ENCODE data around the gene CEP131. TPM values are rescaled to one million over a fixed set of nuclear protein-coding genes. Genes with fewer than 3 reads are reported as not detected.

The CEP131 gene
- total and polyA plus RNA-seq, 7 experiments from 2014 or later, result 2.7 to 13.0 (median 9.7) TPM

GRCh38 chr17:81219476-81220180, 3.1 kb downstream of the CEP131 start:
- DNase-seq, result no peak
- ChIA-PET CTCF (no interaction called here), POLR2A (no interaction called here)
- peaks cover 11 to 19% of the 10 kb centered on the region in 2 donors for H3K4me1 ChIP-seq (ENCODE audit: control insufficient read depth in 2 of 2, insufficient read depth in 2 of 2, low read length in 2 of 2)
- H3K4me1 Mint-ChIP-seq, result peaks cover 8 to 18% (median 12%) of the 10 kb centered on the region in 7 donors
- no peak overlapping the region for H3K27ac Mint-ChIP-seq
- no peaks in the 10 kb centered on the region for H3K27me3 ChIP-seq (ENCODE audit: control insufficient read depth in 2 of 2, insufficient read depth in 2 of 2, low read length in 2 of 2)
- intact Hi-C loops (cut with micrococcal nuclease), result loop anchor here (5.0 to 10.0 kb wide), 3 partner anchors 955 to 1182 kb away; partner anchors contain the start of genes CCDC40 (in 1 of the 2), EIF4A3 (in 1 of the 2), RNF213 (in 1 of the 2) and TBC1D16 (in 1 of the 2)
- H3K36me3 ChIP-seq (ENCODE audit: control insufficient read depth in 2 of 3, insufficient read depth in 3 of 3, low read length in 3 of 3), result peaks cover 0 to 6% (median 0%) of the 10 kb centered on the region in 3 experiments
- H3K27ac ChIP-seq (ENCODE audit: low read depth, low read length), result no peak overlapping the region
- H3K9me3 Mint-ChIP-seq, result no peaks in the 10 kb centered on the region
- no peaks in the 10 kb centered on the region for H3K9me3 ChIP-seq (ENCODE audit: control insufficient read depth in 2 of 3, low read length in 3 of 3)
- no peak for ATAC-seq
- peaks cover 0 to 12% (median 4%) of the 10 kb centered on the region in 5 donors for H3K36me3 Mint-ChIP-seq
- no peak overlapping the region for H3K4me3 ChIP-seq (ENCODE audit: low read length)
- H3K27me3 Mint-ChIP-seq, result peaks cover 0 to 3% (median 0%) of the 10 kb centered on the region in 5 donors
- H3K4me3 Mint-ChIP-seq, result peak overlapping the region in 1 of 10 donors; percentile 43

- ChIA-PET CTCF (no interaction called here), POLR2A (no interaction called here)
- Histone ChIP-seq H3K4me1 (ENCODE audit: control insufficient read depth in 2 of 2, insufficient read depth in 2 of 2, low read length in 2 of 2) (peaks cover 11 to 19% of the 10 kb centered on the region in 2 donors), H3K27me3 (ENCODE audit: control insufficient read depth in 2 of 2, insufficient read depth in 2 of 2, low read length in 2 of 2) (no peaks in the 10 kb centered on the region), H3K9me3 (ENCODE audit: control insufficient read depth in 2 of 3, low read length in 3 of 3) (no peaks in the 10 kb centered on the region), H3K4me3 (ENCODE audit: low read length) (no peak overlapping the region), H3K27ac (ENCODE audit: low read depth, low read length) (no peak overlapping the region), H3K36me3 (ENCODE audit: control insufficient read depth in 2 of 3, insufficient read depth in 3 of 3, low read length in 3 of 3) (peaks cover 0 to 6% (median 0%) of the 10 kb centered on the region in 3 experiments)
- H3K27ac Mint-ChIP-seq, result no peak overlapping the region
- peaks cover 0 to 12% (median 4%) of the 10 kb centered on the region in 5 donors for H3K36me3 Mint-ChIP-seq
- H3K4me1 Mint-ChIP-seq, result peaks cover 8 to 18% (median 12%) of the 10 kb centered on the region in 7 donors
- no peaks in the 10 kb centered on the region for H3K9me3 Mint-ChIP-seq
- peaks cover 0 to 3% (median 0%) of the 10 kb centered on the region in 5 donors for H3K27me3 Mint-ChIP-seq
- intact Hi-C loops (cut with micrococcal nuclease), result no loop called here
- H3K4me3 Mint-ChIP-seq, result no peak overlapping the region
- DNase-seq (no peak), ATAC-seq (no peak)
These were observed 3.8 kb downstream of the CEP131 start for GRCh38 chr17:81218991-81219390.

GRCh38 chr17:81218459-81218858, 4.3 kb downstream of the CEP131 start:
- CTCF ChIA-PET, result no interaction called here
- no peak for ATAC-seq

GRCh38 chr17:81217491-81217890, 5.3 kb downstream of the CEP131 start:
- peaks cover 4 to 10% (median 5%) of the 10 kb centered on the region in 7 donors for H3K4me1 Mint-ChIP-seq
- Histone ChIP-seq H3K36me3 (ENCODE audit: control insufficient read depth in 2 of 3, insufficient read depth in 3 of 3, low read length in 3 of 3) (peaks cover 0 to 6% (median 0%) of the 10 kb centered on the region in 3 experiments), H3K27me3 (ENCODE audit: control insufficient read depth in 2 of 2, insufficient read depth in 2 of 2, low read length in 2 of 2) (no peaks in the 10 kb centered on the region), H3K27ac (ENCODE audit: low read depth, low read length) (no peak overlapping the region), H3K9me3 (ENCODE audit: control insufficient read depth in 2 of 3, low read length in 3 of 3) (no peaks in the 10 kb centered on the region), H3K4me3 (ENCODE audit: low read length) (no peak overlapping the region), H3K4me1 (ENCODE audit: control insufficient read depth in 2 of 2, insufficient read depth in 2 of 2, low read length in 2 of 2) (peaks cover 6 to 13% of the 10 kb centered on the region in 2 donors)
- no peak overlapping the region for H3K4me3 Mint-ChIP-seq
- intact Hi-C loops (cut with micrococcal nuclease), result no loop called here
- H3K27me3 Mint-ChIP-seq, result no peaks in the 10 kb centered on the region
- no peak overlapping the region for H3K27ac Mint-ChIP-seq
- POLR2A ChIA-PET, result interaction anchor here (0.6 kb wide), 1 partner anchor 720 kb away, joined by 3 read pairs; the partner anchor contains the start of gene PYCR1
- CTCF ChIA-PET, result no interaction called here
- no peak for ATAC-seq
- no peak for DNase-seq
- H3K36me3 Mint-ChIP-seq, result peaks cover 0 to 12% (median 4%) of the 10 kb centered on the region in 5 donors
- no peaks in the 10 kb centered on the region for H3K9me3 Mint-ChIP-seq

More at GRCh38 chr17:81218459-81218858, 4.3 kb downstream of the CEP131 start:
- peaks cover 0 to 6% (median 0%) of the 10 kb centered on the region in 3 experiments for H3K36me3 ChIP-seq (ENCODE audit: control insufficient read depth in 2 of 3, insufficient read depth in 3 of 3, low read length in 3 of 3)
- POLR2A ChIA-PET, result no interaction called here
- H3K4me1 ChIP-seq (ENCODE audit: control insufficient read depth in 2 of 2, insufficient read depth in 2 of 2, low read length in 2 of 2), result peaks cover 9 to 15% of the 10 kb centered on the region in 2 donors
- intact Hi-C loops (cut with micrococcal nuclease), result no loop called here
- H3K4me3 ChIP-seq (ENCODE audit: low read length), result no peak overlapping the region
- H3K27me3 Mint-ChIP-seq, result no peaks in the 10 kb centered on the region
- H3K36me3 Mint-ChIP-seq, result peaks cover 0 to 12% (median 4%) of the 10 kb centered on the region in 5 donors
- no peak for DNase-seq
- H3K4me3 Mint-ChIP-seq, result no peak overlapping the region
- H3K4me1 Mint-ChIP-seq, result peaks cover 3 to 12% (median 6%) of the 10 kb centered on the region in 7 donors
- no peaks in the 10 kb centered on the region for H3K9me3 ChIP-seq (ENCODE audit: control insufficient read depth in 2 of 3, low read length in 3 of 3)
- no peaks in the 10 kb centered on the region for H3K9me3 Mint-ChIP-seq
- H3K27ac ChIP-seq (ENCODE audit: low read depth, low read length), result no peak overlapping the region
- H3K27ac Mint-ChIP-seq, result no peak overlapping the region
- H3K27me3 ChIP-seq (ENCODE audit: control insufficient read depth in 2 of 2, insufficient read depth in 2 of 2, low read length in 2 of 2), result no peaks in the 10 kb centered on the region

GRCh38 chr17:81213978-81214377, 8.8 kb downstream of the CEP131 start:
- Mint-ChIP-seq H3K27ac (no peak overlapping the region), H3K4me1 (peaks cover 0 to 4% (median 0%) of the 10 kb centered on the region in 7 donors), H3K36me3 (peaks cover 0 to 9% (median 4%) of the 10 kb centered on the region in 5 donors), H3K4me3 (no peak overlapping the region), H3K9me3 (no peaks in the 10 kb centered on the region), H3K27me3 (no peaks in the 10 kb centered on the region)
- no peak overlapping the region for H3K4me3 ChIP-seq (ENCODE audit: low read length)
- H3K27me3 ChIP-seq (ENCODE audit: control insufficient read depth in 2 of 2, insufficient read depth in 2 of 2, low read length in 2 of 2), result no peaks in the 10 kb centered on the region
- H3K9me3 ChIP-seq (ENCODE audit: control insufficient read depth in 2 of 3, low read length in 3 of 3), result no peaks in the 10 kb centered on the region
- ChIA-PET CTCF (no interaction called here), POLR2A (no interaction called here)
- intact Hi-C loops (cut with micrococcal nuclease), result no loop called here
- H3K4me1 ChIP-seq (ENCODE audit: control insufficient read depth in 2 of 2, insufficient read depth in 2 of 2, low read length in 2 of 2), result no peaks in the 10 kb centered on the region
- DNase-seq (no peak), ATAC-seq (no peak)
- H3K36me3 ChIP-seq (ENCODE audit: control insufficient read depth in 2 of 3, insufficient read depth in 3 of 3, low read length in 3 of 3), result peaks cover 0 to 6% (median 0%) of the 10 kb centered on the region in 3 experiments
- no peak overlapping the region for H3K27ac ChIP-seq (ENCODE audit: low read depth, low read length)

GRCh38 chr17:81212365-81212764, 10.4 kb downstream of the CEP131 start:
- Mint-ChIP-seq H3K27ac (no peak overlapping the region), H3K4me3 (no peak overlapping the region), H3K4me1 (peaks cover 0 to 4% (median 0%) of the 10 kb centered on the region in 7 donors), H3K36me3 (peaks cover 0 to 7% (median 4%) of the 10 kb centered on the region in 5 donors), H3K9me3 (no peaks in the 10 kb centered on the region), H3K27me3 (no peaks in the 10 kb centered on the region)
- DNase-seq (no peak), ATAC-seq (no peak)
- intact Hi-C loops (cut with micrococcal nuclease), result no loop called here
- no peak overlapping the region for H3K27ac ChIP-seq (ENCODE audit: low read depth, low read length)
- no peaks in the 10 kb centered on the region for H3K4me1 ChIP-seq (ENCODE audit: control insufficient read depth in 2 of 2, insufficient read depth in 2 of 2, low read length in 2 of 2)
- no peaks in the 10 kb centered on the region for H3K36me3 ChIP-seq (ENCODE audit: control insufficient read depth in 2 of 3, insufficient read depth in 3 of 3, low read length in 3 of 3)
- no peaks in the 10 kb centered on the region for H3K9me3 ChIP-seq (ENCODE audit: control insufficient read depth in 2 of 3, low read length in 3 of 3)
- ChIA-PET POLR2A (interaction anchor here (0.7 kb wide), 1 partner anchor 62 kb away, joined by 3 read pairs; no protein-coding TSS in a partner anchor), CTCF (no interaction called here)
- H3K4me3 ChIP-seq (ENCODE audit: low read length), result no peak overlapping the region
- H3K27me3 ChIP-seq (ENCODE audit: control insufficient read depth in 2 of 2, insufficient read depth in 2 of 2, low read length in 2 of 2), result no peaks in the 10 kb centered on the region
